Myometrial cell (primary cell): ENCODE results near the gene DESI2. TPM values are rescaled to one million over a fixed set of nuclear protein-coding genes. Genes with fewer than 3 reads are reported as not detected.

Experiments
- total RNA-seq: library from RNA; depleted of rRNA; stranded (reverse); fragments of >200 nt; gene quantifications from 2 replicates; pipeline ENCODE4 v1.2.3, GENCODE V29; 2015

The DESI2 gene
- total RNA-seq, result 38.1 and 49.6 TPM in 2 replicates

GRCh38 chr1:244652623-244653438 lies at the start of gene DESI2:
TSS of gene DESI2 (plus strand) at chr1:244653126. CDS start at chr1:244653314, 188 bp downstream.

Other genes with a start within 250 kb of the DESI2 start
- 42.4 and 56.7 TPM in 2 replicates for gene ADSS2, start 201.2 kb upstream of the DESI2 start, total RNA-seq
- 0.35 TPM in 1 of 2 replicates, not detected in the other for gene CATSPERE, start 191.9 kb upstream of the DESI2 start, total RNA-seq
- 17.9 and 21.3 TPM in 2 replicates for gene COX20, start 182.5 kb downstream of the DESI2 start, total RNA-seq
- 257 and 259 TPM in 2 replicates for gene HNRNPU, start 211.4 kb downstream of the DESI2 start, total RNA-seq